C4-2B (cell line): ENCODE measurements around the gene SLCO3A1.

Experiments
- CTCF ChIP-seq: fragments of 450-650 bp; conservative IDR thresholded peaks from 2 replicates; pipeline ENCODE4 v1.5.1; 2017; ENCODE audit warnings: mild to moderate bottlenecking
- ZFX ChIP-seq: fragments of 450-650 bp; IDR thresholded peaks from 2 replicates; pipeline ENCODE4 v1.6.1; 2017

GRCh38 chr15:92044203-92044909, 190.8 kb downstream of the SLCO3A1 start:
- no peak for TF ChIP-seq CTCF
- TF ChIP-seq ZFX = no peak
